ENCODE data around the gene SAMHD1. TPM values are rescaled to one million over a fixed set of nuclear protein-coding genes. Genes with fewer than 3 reads are reported as not detected.
"Not testable (repeated sequence)": the region's sequence is repeated elsewhere in the genome, so short reads cannot be mapped to it uniquely, and the experiment has no call there.

SAMHD1 gene
- total RNA-seq, 1 donor, result 22.9 TPM

DNA sequence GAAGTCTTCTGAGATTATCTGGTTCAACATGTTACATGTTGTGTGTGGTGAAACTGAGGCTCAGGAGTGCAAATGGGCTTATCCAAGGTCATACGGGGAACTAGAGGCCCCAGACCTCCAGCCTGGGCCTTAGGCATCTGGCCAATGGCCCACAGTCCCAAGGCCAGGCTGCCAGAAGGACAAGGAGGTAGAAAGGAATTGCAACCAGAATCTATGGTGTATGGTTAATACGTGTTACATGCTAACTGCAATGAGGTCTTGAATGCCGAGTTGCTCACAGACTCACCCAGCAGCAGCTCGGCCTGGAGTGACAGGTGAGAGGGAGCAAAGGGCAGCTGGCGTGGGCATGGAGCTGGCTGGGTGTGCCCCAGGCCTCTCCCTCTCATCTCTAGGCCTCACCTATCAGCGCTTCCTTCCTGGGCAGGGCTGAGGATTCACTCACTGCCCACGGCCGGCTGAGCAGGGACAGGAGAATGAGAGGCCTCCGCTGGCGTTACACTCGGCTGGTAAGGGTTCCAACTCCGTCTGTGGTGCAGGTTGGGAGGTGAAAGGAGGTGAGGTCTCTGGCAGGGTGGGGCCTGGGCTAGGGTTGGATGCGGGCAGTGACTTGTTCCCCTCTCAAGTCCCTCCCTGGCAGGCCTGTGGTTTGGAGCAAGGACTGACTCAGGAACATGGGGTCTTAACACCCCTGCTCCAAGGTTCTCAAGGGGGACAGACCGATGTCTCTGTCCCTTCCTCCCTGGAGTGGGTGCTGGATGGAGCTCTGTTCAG lies 75.6 kb downstream of the SAMHD1 start, which contains the start of gene TLDC2:
TLDC2 (plus strand) TSS at position 437 of the 771 bp plus-strand sequence; CDS start at position 474, 37 bp downstream.
- DNase-seq (ENCODE audit: low read depth in 2 of 3, low spot score in 2 of 3), result no peak

DNA sequence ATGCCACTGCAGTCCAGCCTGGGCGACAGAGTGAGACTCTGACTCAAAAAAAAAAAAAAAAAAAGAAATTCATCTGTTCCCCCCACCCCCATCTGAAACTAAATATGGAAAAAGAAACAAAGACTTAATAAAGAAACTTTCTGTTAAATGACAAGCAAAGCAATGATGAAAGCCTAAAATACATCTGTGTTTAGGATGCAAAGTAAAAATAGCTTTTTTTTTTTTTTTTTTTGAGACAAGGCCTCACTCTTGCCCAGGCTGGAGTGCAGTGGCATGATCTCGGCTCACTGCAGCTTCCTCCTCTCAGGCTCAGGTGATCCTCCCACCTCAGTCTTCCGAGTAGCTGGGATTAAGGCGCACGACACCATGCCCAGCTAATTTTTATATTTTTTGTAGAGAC lies 76.4 kb downstream of the SAMHD1 start:
- DNase-seq (ENCODE audit: low read depth in 2 of 3, low spot score in 2 of 3), result not testable (repeated sequence)

DNA sequence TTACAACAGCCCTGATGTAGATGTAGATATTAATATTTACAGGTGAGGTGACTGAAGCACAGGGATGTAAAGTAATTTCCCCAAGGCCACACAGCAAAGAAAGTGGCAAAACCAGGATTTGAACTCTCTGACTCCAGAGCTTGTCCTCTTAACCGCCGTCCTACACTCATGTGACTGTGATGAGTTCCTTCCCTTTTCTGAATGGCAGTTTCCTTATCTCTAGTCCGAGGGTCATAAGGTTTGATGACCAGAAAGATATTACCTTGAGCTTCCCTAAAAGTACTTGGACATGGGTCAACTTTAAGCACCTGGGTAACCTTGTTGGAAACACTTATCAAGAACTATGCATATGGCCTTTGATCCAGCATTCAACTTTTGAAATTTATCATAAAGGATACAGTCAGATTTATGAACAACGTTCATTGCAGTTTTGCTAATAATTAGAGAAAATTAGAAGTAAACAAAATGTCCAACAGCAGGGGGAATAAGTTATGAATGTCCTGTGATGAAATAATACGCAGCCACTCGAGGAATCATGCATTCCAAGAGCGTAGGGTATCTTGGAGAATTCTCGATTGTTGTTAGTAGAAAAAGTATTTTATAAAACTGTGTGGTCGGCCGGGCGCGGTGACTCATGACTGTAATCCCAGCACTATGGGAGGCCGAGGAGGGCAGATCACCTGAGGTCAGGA lies 77.9 kb downstream of the SAMHD1 start:
- no peak for DNase-seq (ENCODE audit: low read depth in 2 of 3, low spot score in 2 of 3)

DNA sequence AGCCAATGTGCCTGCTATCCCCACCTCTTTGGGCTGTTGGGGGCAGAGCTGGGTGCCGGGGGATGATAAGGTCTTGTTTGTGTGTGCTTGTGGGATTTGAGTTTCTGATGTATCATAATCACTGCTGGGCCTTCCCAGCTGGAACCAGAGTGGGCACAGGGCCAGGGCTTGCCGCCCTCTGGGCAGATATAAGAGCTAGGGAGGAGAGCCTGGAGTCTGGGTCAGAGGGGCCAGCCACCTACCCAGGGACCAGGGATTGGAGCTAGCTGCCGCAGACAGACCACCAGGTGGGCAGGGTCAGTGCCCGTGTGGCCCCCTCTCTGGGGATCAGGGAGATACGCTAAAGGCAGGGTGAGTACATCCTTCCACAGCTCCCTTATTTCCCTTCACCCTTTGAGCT lies 78.7 kb downstream of the SAMHD1 start:
- DNase-seq (ENCODE audit: low read depth in 2 of 3, low spot score in 2 of 3), result no peak

DNA sequence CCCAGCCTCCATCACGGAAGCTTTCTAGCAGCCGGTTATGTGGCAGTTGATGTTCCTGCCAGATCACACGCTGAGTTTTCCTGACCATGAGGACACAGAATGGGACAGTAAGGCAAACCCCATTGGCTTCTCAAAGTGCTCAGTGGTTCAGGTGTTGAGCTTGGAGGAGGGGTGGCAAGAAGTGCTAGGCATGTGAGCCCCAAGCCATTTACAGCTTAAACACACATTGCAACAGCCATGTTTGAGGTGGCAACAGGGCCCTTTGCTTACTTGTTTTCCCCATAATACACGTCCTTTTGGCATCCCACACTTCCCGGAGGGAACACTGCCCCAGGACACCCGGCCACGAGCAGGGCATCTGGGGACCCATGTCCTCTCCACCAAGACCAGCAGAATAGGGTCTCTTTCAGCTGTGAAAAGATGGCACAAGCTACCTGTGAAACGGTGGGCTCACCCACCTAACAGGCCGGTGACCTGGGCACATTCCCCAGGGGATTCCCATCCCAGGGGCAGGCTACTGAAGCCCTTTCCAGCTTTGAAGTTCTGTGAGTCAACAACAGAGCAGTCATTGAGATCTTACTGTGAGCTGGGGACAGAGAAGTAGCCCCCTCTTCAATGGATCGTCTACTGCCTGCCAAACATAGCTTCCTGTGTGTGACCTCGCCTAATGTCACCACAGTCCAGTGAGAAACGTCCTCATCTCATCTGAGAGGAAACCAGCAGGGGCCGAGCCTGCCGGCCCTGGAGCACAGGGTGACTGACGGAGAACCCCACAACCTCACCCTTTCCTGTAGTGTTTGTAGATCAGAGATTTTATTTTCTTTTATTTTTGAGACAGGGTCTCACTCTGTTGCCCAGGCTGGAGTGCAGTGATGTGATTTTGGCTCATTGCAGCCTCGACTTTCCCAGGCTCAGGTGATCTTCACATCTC lies 79.6 kb downstream of the SAMHD1 start:
- DNase-seq (ENCODE audit: low read depth in 2 of 3, low spot score in 2 of 3), result no peak

DNA sequence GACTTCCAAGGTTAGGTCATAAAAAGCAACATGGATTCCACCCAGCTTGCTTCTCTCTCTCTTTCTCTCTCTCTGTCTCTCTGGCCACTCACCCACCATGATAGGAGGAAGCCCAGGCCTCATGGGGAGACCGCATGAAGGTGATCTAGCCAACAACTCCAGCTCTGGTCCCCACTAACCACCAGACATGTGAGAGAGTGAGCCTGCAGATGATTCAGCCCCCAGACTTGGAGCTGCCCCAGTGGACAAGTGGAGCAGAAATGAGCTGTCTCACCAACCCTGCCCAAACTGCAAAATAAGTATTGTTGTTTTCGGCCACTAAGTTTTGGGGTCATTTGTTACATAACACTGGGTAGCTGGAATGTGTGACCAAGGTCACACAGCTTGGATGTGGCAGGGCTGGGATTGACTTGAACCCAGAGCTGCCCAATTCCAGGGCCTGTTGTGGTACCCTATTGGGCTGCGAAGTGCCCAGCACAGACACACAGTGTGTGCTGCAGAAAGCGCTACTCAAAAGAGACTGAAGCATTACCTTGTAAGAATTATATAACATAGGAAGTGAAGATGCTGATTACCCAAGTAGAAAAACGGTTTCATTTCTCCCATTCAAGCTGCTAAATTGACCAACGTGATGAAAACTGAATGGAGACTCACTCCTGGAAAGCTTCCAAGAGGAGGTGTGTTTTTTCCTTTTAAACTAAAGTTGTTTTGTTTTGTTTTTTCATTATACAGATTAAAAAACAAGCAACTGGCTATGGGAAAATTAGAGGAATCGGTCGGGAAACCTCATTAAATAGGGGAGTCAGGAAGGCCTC lies 84.6 kb downstream of the SAMHD1 start:
- DNase-seq (ENCODE audit: low read depth in 2 of 3, low spot score in 2 of 3), result no peak

DNA sequence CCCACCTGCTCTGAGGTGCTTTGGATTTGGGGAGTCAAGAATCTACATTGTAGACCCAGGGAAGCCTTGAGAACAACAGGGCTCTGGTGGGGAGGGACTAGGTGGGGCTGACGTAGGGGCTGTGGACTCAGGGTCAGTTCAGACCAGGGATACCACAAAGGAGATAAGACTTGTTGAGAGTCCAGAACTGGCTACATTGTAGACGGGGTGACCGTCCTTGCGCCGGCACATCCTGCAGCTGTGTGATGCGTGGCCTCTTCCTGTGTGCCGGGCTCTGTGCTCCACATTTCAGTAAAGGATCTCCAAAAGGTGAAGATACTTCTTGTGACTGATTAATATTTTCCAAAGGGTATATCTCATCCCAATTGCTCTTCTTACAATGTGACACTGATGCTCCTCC lies 85.3 kb downstream of the SAMHD1 start:
- DNase-seq (ENCODE audit: low read depth in 2 of 3, low spot score in 2 of 3), result no peak

DNA sequence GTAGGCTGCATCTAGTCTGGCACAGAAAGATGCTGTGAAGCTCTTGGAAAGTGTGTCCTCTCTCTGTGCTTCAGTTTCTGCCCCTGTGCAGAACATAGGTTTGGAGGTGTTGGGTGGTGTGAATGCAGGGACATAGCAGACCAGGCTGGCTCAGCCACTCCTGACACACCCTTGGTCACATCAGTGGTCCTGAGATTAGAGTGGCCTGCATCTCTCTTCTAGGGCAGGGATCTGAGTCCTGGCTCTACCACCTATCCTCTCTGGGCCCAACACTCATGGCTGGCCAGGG lies 85.7 kb downstream of the SAMHD1 start:
- no peak for DNase-seq (ENCODE audit: low read depth in 2 of 3, low spot score in 2 of 3)

DNA sequence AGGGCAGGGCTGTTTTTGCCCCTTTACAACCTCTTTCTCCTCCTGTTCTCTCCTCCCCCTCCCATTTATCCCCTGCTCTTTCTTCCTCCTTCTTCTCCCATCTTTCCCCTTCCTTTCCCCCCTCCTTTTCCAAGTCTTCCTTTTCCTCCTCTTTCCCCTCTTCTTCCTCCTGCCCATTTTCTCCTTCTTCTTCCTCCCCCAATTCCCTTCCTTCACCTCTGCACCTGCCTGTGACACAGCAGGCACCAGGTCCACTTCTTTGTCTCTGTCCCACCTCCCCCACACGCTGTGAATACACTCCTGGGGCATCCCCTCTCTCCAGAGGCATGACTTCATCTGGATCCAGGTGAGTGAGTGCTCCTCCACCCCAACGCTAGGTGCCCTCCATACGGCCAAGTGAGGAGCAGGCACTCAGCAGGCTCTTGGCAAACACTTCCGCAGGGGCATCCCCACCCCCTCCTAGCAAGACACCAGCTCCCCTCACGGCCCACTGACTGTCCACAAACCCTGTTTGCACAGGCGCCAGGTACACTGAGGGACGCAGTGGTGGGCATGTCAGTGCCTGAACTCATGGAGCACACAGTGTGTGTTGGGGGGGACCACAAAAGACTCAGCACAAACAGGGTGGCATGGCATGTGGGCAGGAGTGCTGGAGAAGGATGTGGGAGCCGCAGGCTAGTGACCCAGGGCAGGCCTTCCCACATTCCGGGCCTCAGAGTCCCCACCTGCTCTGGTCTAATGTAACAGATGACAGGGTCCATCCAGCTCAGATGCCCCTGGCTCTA lies 86.2 kb downstream of the SAMHD1 start:
- DNase-seq (ENCODE audit: low read depth in 2 of 3, low spot score in 2 of 3), result no peak

DNA sequence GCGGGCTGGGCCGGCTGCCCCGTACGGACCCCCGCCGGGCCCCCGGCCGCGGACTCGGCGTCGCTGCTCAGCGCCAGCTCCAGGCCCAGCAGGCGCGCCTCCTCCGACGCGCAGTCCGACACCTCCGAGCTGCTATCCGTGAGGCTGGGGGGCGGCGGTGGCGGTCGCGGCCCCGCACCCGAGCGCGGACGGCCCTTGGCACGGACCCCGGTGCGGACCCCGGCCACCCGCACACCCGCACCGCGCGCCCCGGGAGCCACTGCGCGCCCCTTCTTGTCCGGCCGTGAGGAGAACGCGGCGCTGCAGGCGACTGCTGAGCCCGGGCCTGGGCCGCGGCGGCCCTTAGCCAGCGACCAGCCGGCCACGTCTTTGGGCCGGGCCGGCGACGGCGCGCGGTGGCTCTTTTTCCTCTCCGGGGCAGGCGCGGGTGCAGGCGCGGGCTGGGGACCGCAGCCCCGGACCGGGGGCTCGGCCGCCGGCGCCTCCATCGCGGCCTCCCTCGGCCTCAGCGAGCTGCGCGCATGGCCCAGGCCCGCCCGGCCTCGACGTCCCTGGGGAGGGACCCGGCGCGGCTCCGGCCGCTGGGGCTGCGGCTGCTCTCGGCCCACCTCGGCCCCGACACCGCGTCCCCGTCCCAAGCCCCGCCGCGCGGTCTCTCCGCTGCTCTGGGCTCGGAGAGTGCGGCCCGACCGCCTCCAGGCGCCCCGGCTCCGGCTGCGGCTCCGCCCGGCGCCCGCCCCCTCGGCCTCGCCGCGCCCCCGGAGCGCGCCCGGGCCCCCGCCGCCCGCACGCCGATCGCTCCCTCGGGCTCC lies 88.4 kb downstream of the SAMHD1 start:
- DNase-seq (ENCODE audit: low read depth in 2 of 3, low spot score in 2 of 3), result no peak

DNA sequence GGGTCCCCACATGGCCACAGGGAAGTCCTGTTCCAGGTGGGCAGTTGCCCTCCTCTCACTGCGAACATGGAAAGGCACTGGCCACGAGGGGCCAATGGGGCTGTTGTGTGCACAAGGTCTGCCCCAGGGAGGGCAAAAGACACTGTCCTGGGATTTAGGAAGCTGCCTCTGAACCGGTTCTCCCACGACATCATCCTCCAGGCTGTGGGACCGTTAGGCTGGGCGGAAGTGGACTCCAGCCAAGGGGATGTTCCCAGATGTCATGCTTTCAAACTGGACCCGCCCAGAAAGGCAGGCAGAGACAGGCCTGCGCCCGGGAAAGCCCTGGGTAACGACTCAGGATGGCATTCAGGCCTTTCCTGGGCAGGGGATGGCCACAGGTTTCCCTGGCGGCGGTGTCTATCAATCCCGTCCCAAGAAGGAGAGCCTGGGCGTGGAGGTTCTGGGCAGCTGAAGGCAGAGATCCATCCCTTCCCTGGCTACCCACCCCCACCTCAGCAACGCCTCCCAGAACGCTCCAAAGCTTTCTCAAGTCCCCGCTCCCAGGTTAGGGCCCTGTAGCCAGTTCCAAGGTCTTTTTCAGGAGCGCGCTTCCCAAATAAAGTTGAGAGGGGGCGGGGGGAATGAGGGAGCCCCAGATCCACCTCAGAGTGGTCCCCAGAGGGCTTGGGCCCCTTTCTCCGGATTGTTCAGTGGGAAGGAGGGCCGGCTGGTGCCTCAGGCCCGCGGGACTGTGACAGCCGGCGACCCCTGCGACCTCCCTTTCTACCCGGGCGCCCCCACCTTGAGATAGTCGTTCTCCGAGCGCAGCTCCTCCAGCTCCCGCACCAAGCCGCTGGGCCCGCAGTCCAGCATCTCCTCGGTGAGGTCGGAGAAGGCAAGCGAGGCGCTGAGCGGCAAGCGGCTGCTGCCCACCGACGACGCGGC lies 89.4 kb downstream of the SAMHD1 start:
- no peak for DNase-seq (ENCODE audit: low read depth in 2 of 3, low spot score in 2 of 3)

DNA sequence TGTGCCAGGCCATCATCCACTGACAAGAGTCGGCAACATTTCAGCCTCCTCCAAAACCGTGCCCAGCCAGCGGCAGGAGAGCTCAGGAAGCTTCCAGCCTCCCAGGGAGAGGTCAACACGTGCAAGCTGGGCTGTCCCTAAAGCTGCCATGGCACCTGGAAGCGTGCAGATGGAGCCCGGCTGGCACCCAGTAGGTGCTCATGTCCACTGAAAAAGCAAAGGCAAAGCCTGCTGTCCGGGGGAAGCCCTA lies 90.0 kb downstream of the SAMHD1 start:
- DNase-seq (ENCODE audit: low read depth in 2 of 3, low spot score in 2 of 3), result no peak

DNA sequence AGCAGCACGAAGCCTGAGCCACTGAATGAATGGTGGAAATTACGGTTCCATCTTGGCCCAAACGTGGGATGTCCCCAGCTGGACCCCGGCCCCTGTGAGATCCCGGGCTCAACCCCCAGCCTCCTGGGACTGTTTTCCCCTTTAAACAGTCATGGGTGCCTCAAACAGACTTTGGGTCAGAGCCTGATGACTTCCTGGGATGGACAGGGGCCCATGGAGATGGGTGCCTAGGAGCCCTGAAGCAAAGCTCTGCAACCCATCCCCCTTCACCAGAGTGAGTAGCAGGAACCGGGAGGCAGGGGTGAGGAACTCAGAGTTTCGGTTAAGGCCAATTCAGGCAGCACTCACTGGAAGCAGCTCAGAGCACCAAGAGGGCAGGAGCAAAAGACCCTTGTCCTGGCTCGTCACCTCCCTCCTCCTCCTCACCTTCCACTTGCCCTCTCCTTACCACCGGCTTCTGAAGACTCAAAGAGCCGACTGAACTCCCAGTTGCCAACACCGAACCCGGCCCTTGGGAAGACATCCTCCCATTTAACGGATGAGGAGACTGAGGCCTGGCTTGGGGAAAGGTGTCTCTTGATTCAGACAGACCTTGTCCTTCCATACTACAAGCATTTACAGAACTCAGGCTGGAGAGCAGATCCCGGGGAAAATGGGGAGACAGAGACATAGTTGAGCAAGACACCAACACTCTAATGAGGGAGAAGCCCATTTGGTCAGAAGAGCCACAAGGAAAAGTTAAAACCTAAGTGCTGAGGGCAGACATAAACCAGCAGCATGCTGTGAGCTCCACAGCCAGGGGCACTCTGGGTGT lies 90.5 kb downstream of the SAMHD1 start:
- DNase-seq (ENCODE audit: low read depth in 2 of 3, low spot score in 2 of 3), result no peak

DNA sequence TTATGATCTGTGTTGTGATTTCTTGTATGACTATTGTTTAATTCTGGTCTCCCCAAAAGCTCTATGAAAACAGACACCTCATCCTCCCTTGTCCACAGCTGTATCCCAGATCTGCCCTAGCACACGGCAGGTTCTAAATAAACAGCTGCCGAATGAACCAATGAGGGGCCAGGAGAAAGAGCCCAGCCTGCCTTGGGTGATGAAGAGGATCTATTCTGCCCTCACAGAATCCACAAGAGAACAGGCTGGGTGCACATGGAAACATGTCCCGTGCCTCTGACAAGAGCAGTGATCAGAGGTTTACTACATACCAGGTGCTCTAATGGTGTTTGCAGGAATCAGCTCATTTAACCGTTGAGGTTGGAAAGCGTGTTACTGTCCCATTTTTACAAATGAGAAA lies 91.2 kb downstream of the SAMHD1 start:
- DNase-seq (ENCODE audit: low read depth in 2 of 3, low spot score in 2 of 3), result no peak

DNA sequence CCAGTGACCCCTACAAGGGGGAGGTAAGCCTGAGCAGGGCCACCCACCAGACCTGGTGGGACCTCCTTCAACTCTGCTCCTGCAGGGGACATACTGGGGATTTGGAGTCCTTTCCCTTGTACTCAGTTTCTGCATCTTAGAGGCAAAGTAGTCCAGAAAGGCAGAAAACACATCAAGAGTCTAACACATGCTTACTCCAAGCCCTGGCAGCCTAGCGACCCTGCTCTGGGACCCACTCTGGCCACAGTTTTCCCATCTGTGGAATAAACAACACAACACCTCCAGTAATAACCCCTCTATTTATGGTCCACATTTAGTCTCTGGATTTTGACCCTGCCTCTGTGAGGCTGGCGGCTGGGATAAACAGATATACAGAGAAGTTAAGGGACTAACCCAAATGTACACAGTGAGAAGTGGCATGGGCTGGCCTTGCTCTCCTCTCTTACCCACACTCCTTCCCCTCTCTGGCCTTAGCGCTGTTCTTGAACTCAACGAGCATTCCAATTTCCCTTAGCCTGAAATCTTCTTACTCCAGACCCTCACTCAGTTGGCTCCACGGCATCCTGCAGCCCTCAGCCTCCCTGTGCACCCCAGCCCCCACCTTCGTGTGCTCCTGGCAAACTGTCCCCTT lies 91.7 kb downstream of the SAMHD1 start:
- no peak for DNase-seq (ENCODE audit: low read depth in 2 of 3, low spot score in 2 of 3)

DNA sequence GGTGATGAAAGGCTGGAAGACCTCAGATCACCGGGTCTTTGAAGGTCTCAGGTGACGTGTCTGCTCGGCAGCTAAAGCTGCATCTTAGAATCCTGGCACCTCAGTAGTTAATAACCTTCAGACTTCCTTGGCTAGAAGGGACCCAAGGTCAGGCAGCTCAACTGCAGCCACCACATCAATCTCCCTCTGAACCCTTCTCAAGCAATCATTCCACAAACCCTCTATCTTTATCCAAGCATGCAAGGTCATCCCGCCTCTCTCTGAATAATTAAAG lies 92.3 kb downstream of the SAMHD1 start:
- DNase-seq (ENCODE audit: low read depth in 2 of 3, low spot score in 2 of 3), result no peak
